ENCODE results near the gene FHL3.

DNA sequence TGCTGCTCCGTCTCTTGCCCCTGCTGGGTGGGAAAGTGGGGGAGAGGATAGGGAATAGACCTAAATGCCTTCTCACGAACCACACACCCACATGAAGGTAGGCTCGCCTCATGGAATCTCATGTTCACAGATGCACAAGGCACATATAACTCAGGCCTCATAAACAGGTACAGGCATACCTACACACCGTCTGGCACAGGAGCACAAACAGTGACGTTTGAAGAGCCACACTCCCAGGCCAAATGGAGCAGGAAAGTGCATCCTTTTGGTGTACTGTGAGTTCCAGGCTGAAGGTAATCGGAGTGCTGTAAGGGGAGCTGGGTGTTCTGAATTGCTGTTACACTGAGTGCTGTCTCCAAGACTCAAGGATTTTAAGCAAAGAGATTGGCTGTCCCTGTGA lies 20.4 kb upstream of the FHL3 start:
- TF ChIP-seq CTCF (IDR thresholded peaks at IDR 0.05) (no peak), EZH2 (IDR thresholded peaks at IDR 0.05; ENCODE audit: borderline replicate concordance, insufficient read depth, low read depth, low read length, poor library complexity, severe bottlenecking) (no peak)
